GM18505 (cell line): Measurements from ENCODE around the gene CRYM.
"Not testable (repeated sequence)": the region's sequence is repeated elsewhere in the genome, so short reads cannot be mapped to it uniquely, and the experiment has no call there.

Source experiments
- ATAC-seq: cut with Tn5 transposase; IDR thresholded peaks from one replicate; pipeline ENCODE4 v1.9.1; 2021; ENCODE audit not compliant: unreplicated experiment
- POLR2A ChIP-seq: IDR thresholded peaks from 4 replicates; pipeline ENCODE4 v1.6.1; 2011; ENCODE audit warnings: borderline replicate concordance; ENCODE audit not compliant: insufficient read depth, insufficient read length; ENCODE audit errors: extremely low read depth

The CRYM gene

DNA sequence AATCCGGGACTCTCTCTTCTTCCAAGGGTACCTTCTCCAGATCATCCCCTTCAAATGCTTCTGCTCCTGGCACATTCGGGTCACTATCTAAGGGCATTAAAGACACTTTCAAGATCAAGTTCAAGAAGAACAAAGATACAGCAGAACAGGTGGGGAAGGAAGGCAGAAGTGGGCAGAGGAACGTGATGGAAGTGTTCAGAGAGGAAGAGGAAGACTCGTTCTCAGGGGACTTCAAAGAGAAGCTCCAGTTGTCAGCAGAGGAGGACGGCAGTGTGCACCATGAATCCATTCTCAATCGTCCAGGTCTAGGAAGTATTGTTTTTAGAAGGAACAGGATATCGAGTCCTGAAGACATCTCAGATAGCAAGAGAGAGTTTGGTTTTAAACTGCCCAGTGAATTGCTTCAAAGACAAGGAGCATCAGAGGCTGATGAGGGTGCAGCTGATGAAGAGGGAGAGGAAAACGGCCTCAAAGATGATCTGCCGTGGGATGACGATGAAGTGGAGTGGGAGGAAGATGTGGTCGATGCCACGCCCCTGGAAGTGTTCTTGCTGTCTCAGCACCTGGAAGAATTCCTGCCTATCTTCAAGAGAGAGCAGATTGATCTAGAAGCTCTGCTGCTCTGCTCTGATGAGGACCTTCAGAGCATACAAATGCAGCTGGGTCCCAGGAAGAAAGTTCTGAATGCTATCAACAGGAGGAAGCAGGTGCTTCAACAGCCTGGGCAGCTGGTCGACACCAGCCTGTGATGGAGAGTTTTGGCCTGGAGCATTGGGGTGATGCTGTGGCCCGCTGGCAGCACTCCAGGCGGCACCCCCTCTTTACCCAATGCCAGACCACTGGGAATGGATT lies 27.8 kb downstream of the CRYM start:
- no peak for TF ChIP-seq POLR2A
- ATAC-seq, result no peak

DNA sequence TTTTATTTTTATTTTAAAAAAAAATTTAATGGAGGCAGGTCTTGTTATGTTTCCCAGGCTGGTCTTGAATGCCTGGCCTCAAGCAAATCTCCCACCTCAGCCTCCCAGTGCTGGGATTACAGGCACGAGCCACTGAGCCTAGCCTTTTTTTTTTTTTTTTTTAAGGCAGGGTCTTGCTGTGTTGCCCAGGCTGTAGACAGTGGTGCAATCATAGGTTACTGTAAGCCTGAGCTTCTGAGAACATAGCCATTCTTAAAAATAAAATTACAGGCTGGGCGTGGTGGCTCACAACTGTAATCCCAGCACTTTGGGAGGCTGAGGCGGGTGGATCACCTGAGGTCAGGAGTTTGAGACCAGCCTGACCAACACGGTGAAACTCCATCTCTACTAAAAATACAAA lies 29.9 kb downstream of the CRYM start:
- not testable (repeated sequence) for ATAC-seq

DNA sequence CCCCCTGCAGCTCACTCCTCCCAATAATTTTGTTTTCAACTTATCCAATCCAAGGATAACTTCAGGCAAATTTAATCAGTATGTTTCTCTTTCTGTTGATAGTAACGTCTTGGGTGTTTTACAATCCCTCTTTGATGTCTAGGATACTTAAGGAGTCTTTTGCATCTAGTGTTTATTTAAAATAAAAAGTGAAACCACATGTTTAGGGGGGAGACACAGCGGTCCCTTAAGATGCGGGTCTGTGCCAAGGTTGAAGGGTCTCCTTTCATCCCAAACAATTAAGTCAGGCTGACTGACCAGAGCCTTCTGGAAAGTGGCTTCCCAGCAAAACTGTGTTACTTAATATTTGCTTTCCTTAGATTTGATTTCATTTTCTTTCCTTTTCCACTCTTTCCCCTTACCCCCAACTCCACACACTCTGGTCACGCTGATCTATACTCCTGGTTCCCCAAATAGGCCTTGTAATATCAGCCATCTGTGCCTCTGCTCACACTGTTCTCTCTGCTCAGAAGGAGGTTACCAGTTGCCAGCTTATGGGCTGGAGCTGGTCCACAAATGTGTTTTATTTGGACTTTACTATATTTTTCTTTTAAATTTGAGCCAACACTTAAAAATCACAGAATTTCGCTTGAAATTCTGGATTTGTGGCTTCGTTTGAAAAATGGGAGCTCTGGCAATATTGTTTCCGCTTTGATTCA lies 33.4 kb downstream of the CRYM start:
- no peak for TF ChIP-seq POLR2A
- ATAC-seq, result no peak

DNA sequence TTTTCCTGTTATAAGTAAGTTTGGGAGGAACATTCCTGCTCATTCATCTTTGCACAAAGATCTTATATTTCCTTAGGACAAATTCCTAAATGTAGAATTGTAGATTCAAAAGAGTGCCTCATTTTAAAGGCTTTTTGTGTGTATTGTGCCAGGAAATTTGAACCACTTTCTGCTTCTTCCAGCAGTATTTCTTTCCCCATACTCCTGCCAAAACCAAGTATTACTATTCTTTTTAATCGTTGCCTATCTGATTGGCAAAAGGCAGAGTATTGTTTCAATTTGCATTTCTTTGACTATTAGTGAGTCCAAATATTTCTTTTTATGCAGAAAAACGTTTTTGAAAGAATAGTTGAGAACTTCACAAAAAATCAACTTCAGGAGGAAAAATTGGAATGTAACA lies 35.3 kb downstream of the CRYM start:
- TF ChIP-seq POLR2A, result no peak
- no peak for ATAC-seq

DNA sequence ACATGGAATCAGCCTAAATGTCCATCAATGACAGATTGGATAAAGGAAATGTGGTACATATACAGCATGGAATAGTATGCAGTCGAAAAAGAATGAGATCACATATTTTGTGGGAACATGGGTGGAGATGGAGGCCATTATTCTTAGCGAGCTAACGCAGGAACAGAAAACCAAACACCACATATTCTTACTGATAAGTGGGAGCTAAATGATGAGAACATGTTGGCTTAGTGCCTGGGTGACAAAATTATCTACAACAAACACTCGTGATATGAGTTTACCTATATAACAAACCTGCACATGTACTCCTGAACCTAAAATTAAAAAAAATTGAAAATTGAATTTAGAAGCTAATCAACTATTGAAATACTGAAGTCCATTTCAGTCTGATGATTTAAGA lies 38.4 kb downstream of the CRYM start:
- ATAC-seq, result no peak
- TF ChIP-seq POLR2A, result no peak

DNA sequence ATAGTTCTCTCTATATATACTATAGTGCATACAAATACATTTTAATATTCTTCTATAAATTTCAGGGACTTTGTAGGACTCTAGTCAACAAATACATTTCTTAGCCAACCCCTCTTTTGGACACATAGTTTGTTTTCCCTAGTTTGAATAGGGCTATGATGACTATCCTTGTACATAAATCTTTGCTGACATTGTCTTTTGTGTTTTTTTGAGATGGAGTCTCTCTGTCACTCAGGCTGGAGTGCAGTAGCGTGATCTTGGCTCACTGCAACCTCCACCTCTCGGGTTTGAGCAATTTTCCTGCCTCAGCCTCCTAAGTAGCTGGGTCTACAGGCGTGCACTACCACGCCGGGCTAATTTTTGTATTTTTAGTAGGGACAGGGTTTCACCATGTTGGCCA lies 41.3 kb downstream of the CRYM start:
- no peak for ATAC-seq
- no peak for TF ChIP-seq POLR2A

DNA sequence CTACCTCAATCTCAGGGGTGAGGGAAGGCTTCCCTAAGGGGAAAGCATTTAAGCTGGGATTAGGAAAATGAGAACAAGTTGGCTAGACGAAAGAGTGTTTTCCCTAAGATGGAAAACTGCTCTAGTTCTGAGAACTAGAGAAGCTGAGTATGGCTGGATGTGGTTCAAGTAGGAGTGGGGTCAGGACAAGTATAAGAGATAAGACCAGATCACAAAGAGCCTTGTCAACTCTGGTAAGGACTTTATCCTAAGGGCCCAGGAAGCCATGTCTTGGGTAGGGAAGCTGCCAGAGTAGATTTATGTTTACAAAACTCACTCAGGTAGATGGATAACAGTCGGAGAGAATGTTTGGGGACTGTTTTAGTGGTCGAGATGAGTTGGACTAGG lies 42.9 kb downstream of the CRYM start:
- no peak for TF ChIP-seq POLR2A
- ATAC-seq, result no peak

DNA sequence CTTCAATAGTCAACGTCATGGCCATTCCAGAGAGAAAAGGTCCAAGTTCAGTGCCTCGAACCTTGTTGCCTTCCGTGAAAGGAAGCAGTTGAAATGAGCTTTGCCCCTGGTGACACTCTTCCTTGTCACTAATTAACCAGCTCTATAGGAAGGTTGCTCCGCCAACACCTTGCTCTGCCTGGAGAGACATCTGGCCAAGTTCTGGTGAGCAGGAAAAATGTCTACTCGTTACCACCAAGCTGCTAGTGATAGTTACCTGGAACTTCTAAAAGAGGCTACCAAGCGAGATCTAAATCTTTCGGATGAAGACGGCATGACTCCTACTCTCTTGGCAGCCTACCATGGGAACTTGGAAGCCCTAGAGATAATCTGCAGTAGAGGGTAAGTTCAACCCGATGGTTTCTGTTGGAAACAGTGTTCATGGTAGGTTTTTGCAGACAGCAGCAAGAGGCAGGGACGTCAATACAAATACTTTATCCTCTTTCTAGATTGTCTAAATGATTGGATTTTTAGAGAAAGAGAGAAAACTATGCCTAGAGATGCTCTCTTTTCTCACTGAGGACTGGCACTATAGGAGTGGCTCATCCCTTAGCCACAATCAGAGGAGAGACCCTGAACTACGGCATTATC lies 44.5 kb downstream of the CRYM start, which contains the start of gene ANKS4B:
Gene ANKS4B (plus strand): TSS at position 179 of the 630 bp plus-strand sequence. CDS start 39 bp downstream, at position 218.
- ATAC-seq, result no peak
- TF ChIP-seq POLR2A, result no peak

DNA sequence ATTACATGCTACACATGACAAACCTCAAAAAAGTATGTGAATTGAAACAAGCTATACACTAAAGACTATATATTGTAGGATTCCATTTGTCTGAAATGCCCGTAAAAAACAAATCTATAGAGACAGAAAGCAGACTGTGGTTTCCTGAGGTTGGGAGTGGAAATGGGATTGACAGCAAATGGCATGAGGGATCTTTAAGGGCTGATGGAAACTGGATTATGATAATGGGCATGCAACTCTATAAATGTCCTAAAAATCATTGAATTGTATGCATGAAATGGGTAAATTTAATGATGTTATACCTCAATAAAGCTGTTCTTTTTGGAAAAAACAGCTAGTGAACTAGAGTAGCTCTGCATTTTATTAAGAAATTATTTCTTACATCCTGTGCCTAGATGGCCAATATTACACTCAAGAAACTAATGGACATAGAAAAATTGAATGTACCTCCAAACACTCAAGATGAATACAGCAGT lies 45.0 kb downstream of the CRYM start:
- ATAC-seq, result no peak
- TF ChIP-seq POLR2A, result no peak

DNA sequence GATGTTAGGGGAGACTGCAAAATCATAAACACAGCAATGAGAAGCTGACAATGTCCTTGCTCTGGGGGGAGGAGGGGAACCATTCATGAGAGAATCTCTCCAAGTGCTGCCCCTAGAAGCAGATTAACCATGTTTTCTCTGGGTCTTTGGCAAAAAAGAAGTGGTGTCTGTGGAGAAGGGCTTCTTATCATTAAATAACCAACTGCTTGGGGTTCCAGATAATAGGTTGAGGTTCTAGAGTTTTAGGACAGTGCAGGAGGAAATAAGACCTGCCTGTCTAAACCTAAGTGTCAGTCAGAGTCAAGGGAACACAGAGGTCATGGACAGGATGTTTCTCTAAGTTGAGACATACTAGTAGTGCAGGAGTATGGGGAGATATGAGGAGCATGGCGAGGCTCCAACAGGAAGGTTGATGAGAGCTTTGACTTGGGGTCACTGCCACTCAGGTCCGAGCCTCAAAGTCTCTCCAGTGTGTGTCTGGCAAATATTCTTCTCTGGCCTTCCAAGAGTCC lies 49.7 kb downstream of the CRYM start:
- no peak for ATAC-seq
- TF ChIP-seq POLR2A, result no peak

DNA sequence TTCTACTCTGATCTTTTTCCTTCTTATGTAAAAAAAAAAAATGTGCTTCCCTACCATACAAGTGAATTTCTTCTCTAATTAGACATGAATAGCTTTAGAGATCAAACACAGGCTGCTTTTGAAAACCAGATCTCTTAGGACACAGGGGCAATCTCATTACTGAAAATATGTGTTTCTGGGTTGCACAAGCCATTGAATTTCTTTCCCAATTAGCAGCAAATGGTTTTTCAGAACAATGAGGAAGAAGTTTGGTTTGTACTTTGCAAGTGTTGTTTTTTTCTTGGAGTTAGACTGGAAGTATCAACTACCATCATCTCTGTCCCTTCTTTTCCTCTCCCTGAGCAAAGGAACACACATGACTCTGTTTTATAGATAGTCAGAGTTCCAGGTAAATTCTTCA lies 50.2 kb downstream of the CRYM start:
- TF ChIP-seq POLR2A, result no peak

DNA sequence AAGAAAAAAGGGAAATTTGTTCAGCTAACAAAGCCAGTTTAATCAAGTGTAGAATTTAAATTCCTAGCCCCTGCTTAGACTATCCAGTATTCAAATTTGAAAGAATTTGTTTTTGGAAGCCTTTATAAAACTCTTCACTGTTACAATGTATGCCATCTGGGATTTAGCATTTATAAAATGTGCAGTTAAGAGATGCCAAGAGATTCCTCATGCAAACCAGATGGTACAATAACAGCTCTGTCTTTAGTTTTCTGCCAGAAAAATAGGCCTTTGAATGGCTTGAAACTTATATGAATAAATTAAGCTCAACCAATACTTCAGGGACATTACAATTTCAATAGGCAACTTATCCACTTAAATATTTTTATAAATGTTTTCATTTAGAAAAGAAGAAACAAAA lies 51.3 kb downstream of the CRYM start:
- no peak for TF ChIP-seq POLR2A
- ATAC-seq, result no peak

More for the DNA sequence above, 50.2 kb downstream of the CRYM start:
- no peak for ATAC-seq

DNA sequence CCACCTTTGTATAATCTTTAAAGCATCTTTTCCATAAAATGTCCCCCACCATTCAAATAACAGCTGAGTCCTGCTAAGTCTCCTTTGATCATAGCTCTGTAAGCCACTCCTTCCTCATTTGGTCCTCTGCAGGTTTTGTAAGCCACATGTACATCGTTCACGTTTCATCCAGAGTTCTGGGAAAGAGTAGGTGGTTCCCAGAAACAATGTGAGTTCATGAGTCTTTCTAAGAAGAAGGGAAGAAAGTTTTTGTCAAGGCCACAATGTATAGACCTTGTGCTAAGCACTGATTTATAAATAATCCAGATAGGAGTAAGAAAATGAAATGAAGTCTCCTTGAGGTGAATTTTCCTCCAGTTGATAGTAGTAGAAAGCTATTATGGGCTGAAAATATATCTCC lies 53.3 kb downstream of the CRYM start:
- ATAC-seq, result no peak
- TF ChIP-seq POLR2A, result no peak
